Measurements from ENCODE around the gene TIAM2. TPM values are rescaled to one million over a fixed set of nuclear protein-coding genes. Genes with fewer than 3 reads are reported as not detected.

Gene TIAM2
- polyA plus RNA-seq, 4 donors: 7.8 to 34.4 (median 17.3) TPM

- Histone ChIP-seq H3K27me3 (ENCODE audit: control insufficient read depth in 3 of 3, insufficient read depth in 3 of 3, low read length in 3 of 3) (no peaks in the 10 kb centered on the region), H3K4me1 (ENCODE audit: control insufficient read depth in 3 of 3, insufficient read depth in 2 of 3, low read depth in 1 of 3, low read length in 2 of 3) (no peaks in the 10 kb centered on the region), H3K36me3 (ENCODE audit: control insufficient read depth in 3 of 3, insufficient read depth in 2 of 3, low read depth in 1 of 3, low read length in 3 of 3) (no peaks in the 10 kb centered on the region), H3K9me3 (ENCODE audit: control insufficient read depth in 2 of 2, insufficient read depth in 1 of 2, low read depth in 1 of 2, low read length in 1 of 2) (no peaks in the 10 kb centered on the region), H3K27ac (ENCODE audit: low read depth in 1 of 3, low read length in 2 of 3) (no peak overlapping the region), H3K4me3 (ENCODE audit: low read depth in 1 of 3, low read length in 3 of 3) (no peak overlapping the region)
- WGBS, 3 donors: 45 to 71% (median 57%) methylated on average over 2 of the region's 2 CpGs
- DNase-seq (no peak), FAIRE-seq (no peak)
Observed at GRCh38 chr6:155042983-155043382, 47.9 kb downstream of the TIAM2 start.

- WGBS, 3 donors: 85 to 89% (median 87%) methylated on average over 9 of the region's 9 CpGs
- H3K27ac ChIP-seq (ENCODE audit: low read depth in 1 of 3, low read length in 2 of 3): no peak overlapping the region
- H3K4me3 ChIP-seq (ENCODE audit: low read depth in 1 of 3, low read length in 3 of 3): no peak overlapping the region
- DNase-seq (no peak), FAIRE-seq (no peak)
- H3K4me1 ChIP-seq (ENCODE audit: control insufficient read depth in 3 of 3, insufficient read depth in 2 of 3, low read depth in 1 of 3, low read length in 2 of 3): no peaks in the 10 kb centered on the region
- H3K36me3 ChIP-seq (ENCODE audit: control insufficient read depth in 3 of 3, insufficient read depth in 2 of 3, low read depth in 1 of 3, low read length in 3 of 3): peaks cover 0 to 5% (median 0%) of the 10 kb centered on the region in 3 donors
- H3K27me3 ChIP-seq (ENCODE audit: control insufficient read depth in 3 of 3, insufficient read depth in 3 of 3, low read length in 3 of 3): no peaks in the 10 kb centered on the region
- no peaks in the 10 kb centered on the region for H3K9me3 ChIP-seq (ENCODE audit: control insufficient read depth in 2 of 2, insufficient read depth in 1 of 2, low read depth in 1 of 2, low read length in 1 of 2)
Observed at GRCh38 chr6:155045561-155046404, 50.7 kb downstream of the TIAM2 start.

- no peak for FAIRE-seq
- H3K27ac ChIP-seq (ENCODE audit: low read depth in 1 of 3, low read length in 2 of 3): no peak overlapping the region
Observed at GRCh38 chr6:155047523-155047922, 52.4 kb downstream of the TIAM2 start.

GRCh38 chr6:155050311-155050710 lies 55.2 kb downstream of the TIAM2 start:
- H3K27ac ChIP-seq (ENCODE audit: low read depth in 1 of 3, low read length in 2 of 3): no peak overlapping the region
- peaks cover 0 to 5% (median 0%) of the 10 kb centered on the region in 3 donors for H3K36me3 ChIP-seq (ENCODE audit: control insufficient read depth in 3 of 3, insufficient read depth in 2 of 3, low read depth in 1 of 3, low read length in 3 of 3)
- DNase-seq (no peak), FAIRE-seq (no peak)
- 67 to 91% (median 79%) methylated on average over 5 of the region's 5 CpGs for WGBS, 3 donors
- no peaks in the 10 kb centered on the region for H3K4me1 ChIP-seq (ENCODE audit: control insufficient read depth in 3 of 3, insufficient read depth in 2 of 3, low read depth in 1 of 3, low read length in 2 of 3)
- H3K9me3 ChIP-seq (ENCODE audit: control insufficient read depth in 2 of 2, insufficient read depth in 1 of 2, low read depth in 1 of 2, low read length in 1 of 2): no peaks in the 10 kb centered on the region
- H3K4me3 ChIP-seq (ENCODE audit: low read depth in 1 of 3, low read length in 3 of 3): no peak overlapping the region
- no peaks in the 10 kb centered on the region for H3K27me3 ChIP-seq (ENCODE audit: control insufficient read depth in 3 of 3, insufficient read depth in 3 of 3, low read length in 3 of 3)

More at GRCh38 chr6:155047523-155047922, 52.4 kb downstream of the TIAM2 start:
- no peaks in the 10 kb centered on the region for H3K27me3 ChIP-seq (ENCODE audit: control insufficient read depth in 3 of 3, insufficient read depth in 3 of 3, low read length in 3 of 3)
- peaks cover 0 to 5% (median 0%) of the 10 kb centered on the region in 3 donors for H3K36me3 ChIP-seq (ENCODE audit: control insufficient read depth in 3 of 3, insufficient read depth in 2 of 3, low read depth in 1 of 3, low read length in 3 of 3)
- no peaks in the 10 kb centered on the region for H3K9me3 ChIP-seq (ENCODE audit: control insufficient read depth in 2 of 2, insufficient read depth in 1 of 2, low read depth in 1 of 2, low read length in 1 of 2)
- no peak overlapping the region for H3K4me3 ChIP-seq (ENCODE audit: low read depth in 1 of 3, low read length in 3 of 3)
- no peak for DNase-seq
- WGBS, 3 donors: 86 to 91% (median 88%) methylated on average over 6 of the region's 7 CpGs
- no peaks in the 10 kb centered on the region for H3K4me1 ChIP-seq (ENCODE audit: control insufficient read depth in 3 of 3, insufficient read depth in 2 of 3, low read depth in 1 of 3, low read length in 2 of 3)

- 67 to 83% (median 73%) methylated on average over 12 of the region's 12 CpGs for WGBS, 3 donors
- Histone ChIP-seq H3K4me3 (ENCODE audit: low read depth in 1 of 3, low read length in 3 of 3) (no peak overlapping the region), H3K27me3 (ENCODE audit: control insufficient read depth in 3 of 3, insufficient read depth in 3 of 3, low read length in 3 of 3) (no peaks in the 10 kb centered on the region), H3K36me3 (ENCODE audit: control insufficient read depth in 3 of 3, insufficient read depth in 2 of 3, low read depth in 1 of 3, low read length in 3 of 3) (peaks cover 0 to 4% (median 0%) of the 10 kb centered on the region in 3 donors), H3K27ac (ENCODE audit: low read depth in 1 of 3, low read length in 2 of 3) (no peak overlapping the region), H3K9me3 (ENCODE audit: control insufficient read depth in 2 of 2, insufficient read depth in 1 of 2, low read depth in 1 of 2, low read length in 1 of 2) (no peaks in the 10 kb centered on the region), H3K4me1 (ENCODE audit: control insufficient read depth in 3 of 3, insufficient read depth in 2 of 3, low read depth in 1 of 3, low read length in 2 of 3) (no peaks in the 10 kb centered on the region)
- FAIRE-seq (no peak), DNase-seq (no peak)
Observed at GRCh38 chr6:155054491-155055250, 59.6 kb downstream of the TIAM2 start.

- 88 to 98% (median 97%) methylated on average over 2 of the region's 2 CpGs for WGBS, 3 donors
Observed at GRCh38 chr6:155055729-155056128, 60.6 kb downstream of the TIAM2 start.

GRCh38 chr6:155056756-155057155 lies 61.6 kb downstream of the TIAM2 start:
- Histone ChIP-seq H3K36me3 (ENCODE audit: control insufficient read depth in 3 of 3, insufficient read depth in 2 of 3, low read depth in 1 of 3, low read length in 3 of 3) (peaks cover 0 to 4% (median 0%) of the 10 kb centered on the region in 3 donors), H3K9me3 (ENCODE audit: control insufficient read depth in 2 of 2, insufficient read depth in 1 of 2, low read depth in 1 of 2, low read length in 1 of 2) (peaks cover 0 to 8% of the 10 kb centered on the region in 2 donors), H3K27me3 (ENCODE audit: control insufficient read depth in 3 of 3, insufficient read depth in 3 of 3, low read length in 3 of 3) (no peaks in the 10 kb centered on the region), H3K4me1 (ENCODE audit: control insufficient read depth in 3 of 3, insufficient read depth in 2 of 3, low read depth in 1 of 3, low read length in 2 of 3) (no peaks in the 10 kb centered on the region), H3K4me3 (ENCODE audit: low read depth in 1 of 3, low read length in 3 of 3) (no peak overlapping the region), H3K27ac (ENCODE audit: low read depth in 1 of 3, low read length in 2 of 3) (no peak overlapping the region)
- DNase-seq: no peak
- 87 to 96% (median 89%) methylated on average over 3 of the region's 3 CpGs for WGBS, 3 donors
- no peak for FAIRE-seq

More at GRCh38 chr6:155055729-155056128, 60.6 kb downstream of the TIAM2 start:
- Histone ChIP-seq H3K27ac (ENCODE audit: low read depth in 1 of 3, low read length in 2 of 3) (no peak overlapping the region), H3K4me3 (ENCODE audit: low read depth in 1 of 3, low read length in 3 of 3) (no peak overlapping the region), H3K36me3 (ENCODE audit: control insufficient read depth in 3 of 3, insufficient read depth in 2 of 3, low read depth in 1 of 3, low read length in 3 of 3) (peaks cover 0 to 4% (median 0%) of the 10 kb centered on the region in 3 donors), H3K4me1 (ENCODE audit: control insufficient read depth in 3 of 3, insufficient read depth in 2 of 3, low read depth in 1 of 3, low read length in 2 of 3) (no peaks in the 10 kb centered on the region), H3K27me3 (ENCODE audit: control insufficient read depth in 3 of 3, insufficient read depth in 3 of 3, low read length in 3 of 3) (no peaks in the 10 kb centered on the region), H3K9me3 (ENCODE audit: control insufficient read depth in 2 of 2, insufficient read depth in 1 of 2, low read depth in 1 of 2, low read length in 1 of 2) (peaks cover 0 to 5% of the 10 kb centered on the region in 2 donors)
- DNase-seq (no peak), FAIRE-seq (no peak)

- Histone ChIP-seq H3K27me3 (ENCODE audit: control insufficient read depth in 3 of 3, insufficient read depth in 3 of 3, low read length in 3 of 3) (no peaks in the 10 kb centered on the region), H3K27ac (ENCODE audit: low read depth in 1 of 3, low read length in 2 of 3) (no peak overlapping the region), H3K4me3 (ENCODE audit: low read depth in 1 of 3, low read length in 3 of 3) (no peak overlapping the region), H3K36me3 (ENCODE audit: control insufficient read depth in 3 of 3, insufficient read depth in 2 of 3, low read depth in 1 of 3, low read length in 3 of 3) (peaks cover 0 to 4% (median 0%) of the 10 kb centered on the region in 3 donors), H3K9me3 (ENCODE audit: control insufficient read depth in 2 of 2, insufficient read depth in 1 of 2, low read depth in 1 of 2, low read length in 1 of 2) (peaks cover 0 to 8% of the 10 kb centered on the region in 2 donors), H3K4me1 (ENCODE audit: control insufficient read depth in 3 of 3, insufficient read depth in 2 of 3, low read depth in 1 of 3, low read length in 2 of 3) (no peaks in the 10 kb centered on the region)
- no peak for FAIRE-seq
- 94 to 96% (median 95%) methylated on average over 8 of the region's 8 CpGs for WGBS, 3 donors
- DNase-seq: no peak
Observed at GRCh38 chr6:155061381-155061780, 66.3 kb downstream of the TIAM2 start.
